NK-92 (cell line): ENCODE measurements around the gene JAG1.

ENCODE experiments used
- DNase-seq: peaks from one replicate; lab custom pipeline; 2025; ENCODE audit not compliant: unreplicated experiment; lab: John Stamatoyannopoulos, UW

JAG1 gene

GRCh38 chr20:10653599-10654249 is 20.1 kb downstream of the JAG1 start:
- no peak for DNase-seq

DNA sequence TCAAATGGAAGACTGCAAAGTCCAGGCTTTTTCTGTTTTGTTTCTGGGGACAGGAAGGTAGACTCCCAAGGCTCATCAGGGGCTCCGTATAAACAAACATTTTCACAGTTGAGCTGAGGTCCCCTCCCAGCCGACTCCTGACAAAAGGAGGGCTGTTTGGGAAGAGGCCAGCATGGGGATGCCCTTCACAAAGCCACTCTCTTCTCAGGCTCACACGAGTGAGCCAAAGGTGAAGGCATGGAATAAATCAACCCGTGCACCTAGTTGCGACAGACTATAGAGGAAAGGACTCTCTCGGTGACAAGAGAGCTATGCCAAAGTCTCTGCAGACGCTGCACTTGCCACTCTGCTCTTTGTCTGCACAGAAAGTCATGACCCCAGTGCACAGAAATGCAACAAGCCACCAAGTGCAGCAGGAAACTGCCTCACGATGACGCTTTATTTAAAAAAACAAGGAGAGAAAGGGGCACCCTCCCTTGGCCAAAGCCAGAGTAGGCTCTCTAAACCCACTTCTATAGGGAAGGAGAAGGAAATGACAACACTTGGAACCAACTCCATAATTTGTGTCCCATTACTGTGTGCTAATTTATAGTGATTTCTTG is 21.0 kb downstream of the JAG1 start:
- DNase-seq, result no peak

GRCh38 chr20:10652185-10652584 is 21.6 kb downstream of the JAG1 start:
- no peak for DNase-seq

DNA sequence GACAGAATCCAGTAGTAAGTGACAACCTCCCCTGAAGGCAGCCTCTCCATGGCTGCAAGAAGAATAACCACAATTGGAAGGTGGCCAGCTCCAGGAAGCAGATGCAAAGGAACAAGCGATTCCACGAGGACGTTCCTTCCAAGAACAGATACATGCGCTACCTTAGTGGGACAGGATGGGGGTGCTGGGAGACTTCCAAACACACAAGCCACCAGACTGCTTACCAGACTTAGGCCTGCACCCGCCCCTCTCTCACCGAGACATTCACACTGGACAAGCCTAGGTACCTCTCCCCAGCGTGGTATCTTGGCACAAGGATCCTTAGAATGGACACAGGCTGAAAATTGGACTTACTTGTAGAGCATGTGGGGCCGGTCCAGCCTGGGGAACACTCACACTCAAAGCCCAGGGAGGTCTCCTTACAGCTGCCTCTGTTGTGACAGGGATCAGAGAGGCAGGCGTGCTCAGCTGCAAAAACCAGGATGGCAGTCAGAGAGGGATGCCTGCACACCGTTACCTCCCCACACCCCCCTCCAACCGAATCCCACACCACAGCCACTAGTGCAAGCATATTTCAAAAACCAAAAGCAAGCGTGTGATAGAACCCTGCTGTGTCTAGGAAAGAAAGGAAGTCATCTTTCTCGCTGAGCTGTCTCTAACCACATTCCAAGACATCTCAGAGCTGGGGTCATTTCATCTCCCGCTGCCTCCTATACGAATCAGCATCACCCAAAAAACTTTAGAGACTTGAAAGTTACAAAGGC is 22.4 kb downstream of the JAG1 start:
- DNase-seq, result no peak

DNA sequence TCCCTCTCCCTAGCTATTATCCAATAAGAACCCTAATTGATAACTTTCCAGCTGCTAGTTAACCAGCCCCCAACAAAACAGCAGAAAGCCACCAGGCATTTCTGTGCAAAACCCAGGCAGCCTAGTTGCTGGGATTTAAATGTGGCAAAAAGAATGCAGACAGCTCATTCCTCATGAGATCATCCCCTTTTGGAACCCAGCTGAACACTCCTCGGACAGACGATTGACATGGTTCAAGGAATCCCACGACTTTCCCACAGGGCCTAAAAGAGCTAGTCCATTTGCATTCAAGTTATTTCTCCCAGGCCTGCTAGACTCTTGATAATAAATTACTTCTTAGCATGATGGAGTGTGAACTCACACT is 24.0 kb downstream of the JAG1 start:
- DNase-seq, result no peak

DNA sequence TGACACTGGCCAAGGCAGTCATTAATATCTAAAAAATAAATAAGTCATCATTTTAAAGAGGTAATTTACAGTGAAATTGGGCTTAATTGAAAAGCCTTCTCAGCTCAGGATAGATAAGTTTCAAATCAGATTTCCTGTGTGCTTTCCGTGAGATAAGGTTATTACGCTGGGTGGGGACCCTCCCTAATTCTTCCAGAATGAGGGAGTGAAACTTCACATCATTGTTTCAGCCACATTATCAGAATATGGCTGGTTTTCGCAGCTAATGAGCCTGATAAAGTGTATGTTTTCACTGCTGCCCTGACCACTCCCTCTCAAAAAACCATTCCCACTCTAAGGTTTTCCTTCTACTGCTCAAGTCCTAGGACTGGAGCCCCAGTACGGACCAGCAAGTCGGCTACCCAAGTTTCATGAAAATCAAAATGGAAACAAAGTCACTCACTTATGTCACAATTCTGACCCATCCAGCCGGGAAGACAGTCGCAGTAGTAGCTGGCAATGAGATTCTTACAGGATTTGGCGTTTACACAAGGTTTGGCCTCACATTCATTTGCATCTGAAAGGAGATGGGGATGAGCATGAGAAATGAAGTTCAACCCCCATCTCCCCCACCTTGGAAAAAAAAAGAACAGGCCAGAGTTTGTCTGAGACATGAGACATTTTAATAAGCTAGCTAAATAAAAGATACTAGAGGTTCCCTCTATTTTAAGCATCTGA is 24.6 kb downstream of the JAG1 start:
- no peak for DNase-seq

- DNase-seq, result no peak
These were observed 25.1 kb downstream of the JAG1 start for GRCh38 chr20:10648651-10649050.

GRCh38 chr20:10647909-10648308 is 25.9 kb downstream of the JAG1 start:
- no peak for DNase-seq

- no peak for DNase-seq
These were observed 26.3 kb downstream of the JAG1 start for GRCh38 chr20:10647471-10647870.

GRCh38 chr20:10646886-10647420 is 26.8 kb downstream of the JAG1 start:
- DNase-seq, result no peak

DNA sequence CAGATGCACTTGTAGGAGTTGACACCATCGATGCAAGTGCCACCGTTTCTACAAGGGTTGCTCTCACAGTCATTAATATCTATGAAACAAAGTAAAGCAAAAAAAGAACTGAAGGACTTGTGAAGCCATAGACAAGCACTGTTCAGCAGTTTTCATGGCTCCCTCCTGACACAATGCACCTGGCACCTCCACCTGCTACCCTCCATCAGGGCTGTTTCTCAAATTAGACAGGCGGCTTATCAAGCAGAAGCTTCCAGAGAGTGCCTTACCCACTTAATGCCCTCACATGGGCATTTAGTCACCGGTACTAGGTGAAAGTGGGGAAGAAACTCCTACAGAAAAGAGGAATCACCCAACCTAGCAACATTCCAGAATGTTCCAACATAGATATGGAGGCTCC is 27.8 kb downstream of the JAG1 start:
- DNase-seq, result no peak

- DNase-seq, result no peak
These were observed 28.6 kb downstream of the JAG1 start for GRCh38 chr20:10645205-10645570.

DNA sequence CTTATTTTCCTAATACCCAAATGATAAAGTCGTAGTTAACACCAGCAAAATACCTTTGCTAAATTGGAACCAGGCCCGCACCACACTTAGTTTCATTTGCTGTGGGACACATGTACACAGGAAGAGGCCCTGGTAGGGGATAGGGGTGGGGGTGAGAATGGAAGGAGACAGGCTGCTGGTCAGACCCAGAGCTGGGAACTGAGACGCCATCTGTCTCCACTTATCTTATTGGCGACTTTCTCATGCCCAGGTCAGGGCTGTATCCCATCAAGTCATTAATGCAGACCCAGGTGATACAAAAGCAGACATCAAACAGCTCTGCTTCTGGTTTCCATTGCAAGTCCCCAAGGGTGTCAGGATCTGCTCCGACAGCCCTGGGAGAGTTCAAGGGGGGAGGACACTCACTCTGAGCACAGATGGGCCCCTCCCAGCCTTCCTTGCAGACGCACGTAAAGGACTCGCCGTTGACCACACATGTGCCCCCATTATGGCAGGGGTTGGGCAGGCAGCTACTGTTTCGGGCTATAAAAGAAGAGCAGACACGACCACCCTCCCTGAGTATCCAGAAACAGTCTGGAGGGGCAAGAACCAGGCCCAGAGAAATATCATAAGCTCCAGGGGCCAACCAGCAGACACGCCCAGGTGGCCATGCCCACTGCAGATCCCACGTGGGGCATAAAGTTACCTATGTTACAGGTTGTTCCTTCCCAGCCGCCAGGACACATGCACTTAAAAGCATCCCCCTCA is 29.2 kb downstream of the JAG1 start:
- DNase-seq, result no peak

DNA sequence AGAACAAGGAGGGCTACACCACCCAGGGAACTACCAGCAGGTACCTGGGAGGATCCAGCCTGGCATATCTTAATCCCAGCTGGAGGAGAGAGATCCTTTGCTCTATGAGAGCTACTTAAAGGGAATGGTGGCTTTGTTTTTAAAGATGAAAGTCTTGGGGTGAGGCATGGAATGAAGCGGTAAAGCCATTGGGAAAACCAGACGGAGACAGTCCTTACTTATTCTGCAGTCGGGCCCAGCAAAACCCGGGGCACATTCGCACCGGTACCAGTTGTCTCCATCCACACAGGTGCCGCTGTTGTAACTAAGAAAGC is 30.3 kb downstream of the JAG1 start:
- no peak for DNase-seq

DNA sequence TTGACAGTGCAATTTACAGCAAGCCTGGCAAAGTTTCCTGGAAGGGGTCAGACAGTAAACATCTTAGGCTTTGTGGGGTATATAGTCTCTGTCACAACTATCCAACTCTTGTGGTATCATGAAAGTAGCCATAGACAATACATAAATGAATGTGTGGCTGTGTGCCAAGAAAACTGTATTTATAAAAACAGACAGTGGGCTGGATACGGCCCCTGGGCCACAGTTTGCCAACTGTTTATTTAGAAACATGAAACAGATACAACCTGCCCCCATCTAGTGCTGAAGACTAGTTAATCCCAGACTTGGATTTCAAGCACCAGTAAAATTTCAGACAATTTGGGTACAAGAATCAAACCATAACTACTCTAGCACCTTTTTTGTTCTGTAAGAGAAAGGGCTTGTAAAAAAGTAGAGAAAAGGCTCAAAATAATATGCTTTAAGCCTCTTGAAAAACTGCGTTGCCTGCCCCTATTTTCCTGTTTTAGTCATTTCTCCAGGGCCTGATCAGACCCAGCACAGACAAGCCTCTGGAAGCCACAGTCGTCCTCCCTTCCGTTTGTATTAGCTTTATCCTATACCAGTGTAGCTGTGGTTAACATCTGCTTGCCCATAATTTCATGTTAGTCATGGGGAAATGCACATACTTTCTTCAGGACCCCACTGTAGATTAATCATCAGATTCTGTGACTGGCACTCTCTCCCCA is 30.8 kb downstream of the JAG1 start:
- no peak for DNase-seq

DNA sequence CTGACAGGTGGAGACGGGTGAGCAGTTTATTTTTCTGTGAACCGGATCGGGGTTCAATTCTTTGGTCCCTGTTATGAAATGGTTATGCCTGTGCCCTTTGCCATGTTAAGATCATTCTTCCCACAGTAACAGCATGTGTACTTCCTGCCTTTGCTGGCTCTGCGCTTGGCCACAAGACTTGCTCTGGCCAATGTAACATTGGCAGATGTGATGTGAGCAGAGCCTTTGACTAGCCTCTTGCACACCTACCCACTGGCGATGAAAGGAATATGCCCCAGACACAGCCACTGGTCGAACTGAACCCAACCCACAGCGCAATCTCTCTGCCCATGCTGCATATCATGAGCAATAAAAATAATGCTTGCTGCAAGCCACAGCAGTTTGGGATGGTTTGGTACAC is 31.9 kb downstream of the JAG1 start:
- DNase-seq, result no peak

DNA sequence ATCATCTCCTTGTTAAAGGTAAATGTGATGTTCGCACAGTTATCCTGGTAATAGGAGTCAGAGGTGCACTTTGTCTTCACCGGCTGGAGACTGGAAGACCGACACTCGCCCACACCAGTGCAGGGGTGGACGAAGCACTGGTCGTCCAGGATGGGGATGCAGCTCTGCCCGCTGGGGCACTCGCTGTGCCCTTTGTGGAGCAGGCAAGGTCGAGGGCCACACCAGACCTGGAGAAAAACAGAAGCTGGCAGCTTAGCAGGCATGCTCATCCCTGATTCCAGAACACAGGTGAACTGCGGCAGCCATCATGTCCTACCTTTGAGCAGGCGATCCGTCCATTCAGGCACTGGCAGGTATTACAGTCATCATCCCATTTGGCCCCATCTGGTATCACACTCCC is 32.3 kb downstream of the JAG1 start:
- DNase-seq, result no peak

GRCh38 chr20:10640897-10641296 is 32.9 kb downstream of the JAG1 start:
- no peak for DNase-seq

DNA sequence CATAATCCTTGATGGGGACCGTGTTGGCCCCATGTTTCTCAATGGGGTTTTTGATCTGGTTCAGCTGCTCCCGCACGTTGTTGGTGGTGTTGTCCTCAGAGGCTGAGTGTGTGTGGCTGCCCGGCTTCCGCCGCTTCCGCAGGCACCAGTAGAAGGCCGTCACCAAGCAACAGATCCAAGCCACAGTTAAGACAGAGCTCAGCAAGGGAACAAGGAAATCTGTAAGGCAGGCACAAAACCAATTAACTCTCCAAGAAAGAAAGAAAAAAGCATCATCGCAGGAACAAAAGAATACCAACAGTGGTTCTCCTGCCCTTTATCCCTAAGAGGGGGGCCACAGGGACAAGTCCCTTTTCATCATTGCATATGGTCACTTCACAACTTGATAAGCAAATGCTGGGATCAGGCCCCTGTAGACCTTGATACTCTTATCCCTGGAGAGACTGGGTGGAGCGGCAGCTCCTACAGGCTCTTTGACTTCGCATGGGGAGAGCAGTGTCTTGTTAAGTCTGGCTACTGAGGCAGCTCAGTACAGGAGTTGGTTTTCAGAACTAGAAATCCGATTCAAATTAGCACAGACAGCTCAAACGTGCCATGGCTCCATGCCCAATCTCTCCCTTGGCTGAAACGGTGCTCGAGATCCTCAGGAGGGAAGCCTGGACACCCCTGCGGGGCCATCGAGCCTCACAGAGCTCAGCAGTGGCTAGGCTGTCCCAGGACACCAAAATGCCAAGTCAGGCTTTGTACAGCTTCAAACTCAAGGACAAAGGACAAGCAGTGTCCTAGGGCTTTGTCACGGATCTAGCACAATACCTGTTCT is 33.9 kb downstream of the JAG1 start:
- DNase-seq, result no peak
